Measurements from ENCODE around the gene SLC25A6.

- no peak for TF ChIP-seq CTCF (IDR thresholded peaks at IDR 0.05)
- no peak for TF ChIP-seq POLR2AphosphoS5 (IDR thresholded peaks at IDR 0.05)
- TF ChIP-seq POLR2A (IDR thresholded peaks at IDR 0.05), result no peak
Observed at GRCh38 chrX:1434871-1435240, 42.9 kb upstream of the SLC25A6 start.

Data from prostate gland (tissue), 2 donors.